GM18517 (cell line): Measurements from ENCODE around the gene CHRNA7.

Experiments used
- ATAC-seq: cut with Tn5 transposase; IDR thresholded peaks from one replicate; pipeline ENCODE4 v1.9.1; 2021; ENCODE audit warnings: mild to moderate bottlenecking, moderate library complexity; ENCODE audit not compliant: unreplicated experiment

The CHRNA7 gene

GRCh38 chr15:32067115-32067514 lies 36.8 kb downstream of the CHRNA7 start:
- ATAC-seq = no peak

- ATAC-seq = no peak
Measured at GRCh38 chr15:32089851-32090359, 59.6 kb downstream of the CHRNA7 start.

- no peak for ATAC-seq
Measured at GRCh38 chr15:32091505-32092380, 61.4 kb downstream of the CHRNA7 start.

GRCh38 chr15:32096213-32096612 lies 65.9 kb downstream of the CHRNA7 start:
- ATAC-seq = no peak

GRCh38 chr15:32096916-32097617 lies 66.8 kb downstream of the CHRNA7 start:
- ATAC-seq = no peak

GRCh38 chr15:32098033-32098432 lies 67.7 kb downstream of the CHRNA7 start:
- no peak for ATAC-seq

GRCh38 chr15:32099097-32099785 lies 68.9 kb downstream of the CHRNA7 start:
- no peak for ATAC-seq

GRCh38 chr15:32099956-32100684 lies 69.8 kb downstream of the CHRNA7 start:
- ATAC-seq = no peak

- ATAC-seq = no peak
Measured at GRCh38 chr15:32104061-32104995, 74.0 kb downstream of the CHRNA7 start.

GRCh38 chr15:32105258-32106241 lies 75.2 kb downstream of the CHRNA7 start:
- no peak for ATAC-seq

GRCh38 chr15:32106401-32107381 lies 76.4 kb downstream of the CHRNA7 start:
- no peak for ATAC-seq

- ATAC-seq = no peak
Measured at GRCh38 chr15:32107477-32108080, 77.3 kb downstream of the CHRNA7 start.

GRCh38 chr15:32108661-32109060 lies 78.3 kb downstream of the CHRNA7 start:
- ATAC-seq = no peak

GRCh38 chr15:32112101-32112500 lies 81.8 kb downstream of the CHRNA7 start:
- no peak for ATAC-seq

GRCh38 chr15:32113224-32113623 lies 82.9 kb downstream of the CHRNA7 start:
- no peak for ATAC-seq

GRCh38 chr15:32117122-32117521 lies 86.8 kb downstream of the CHRNA7 start:
- no peak for ATAC-seq

GRCh38 chr15:32119286-32119685 lies 89.0 kb downstream of the CHRNA7 start:
- no peak for ATAC-seq
